Sigmoid colon (tissue), 7 donors: ENCODE measurements around the gene PLD3. TPM values are rescaled to one million over a fixed set of nuclear protein-coding genes. Genes with fewer than 3 reads are reported as not detected.

Source experiments
- DNase-seq: peaks from one replicate; pipeline ENCODE4 v3.0.0-alpha.2; 2019
- H3K27ac ChIP-seq, 4 donors: fragments of 200-600 bp; sonication (generic); one replicate each; pipeline ENCODE4 v1.5.1; 2016 to 2019; ENCODE audit warnings: mild to moderate bottlenecking in 1 of 4
- H3K27me3 ChIP-seq, 3 donors: fragments of 200-600 bp; sonication (generic); one replicate each; pipeline ENCODE4 v1.5.1; 2019; ENCODE audit warnings: mild to moderate bottlenecking in 1 of 3
- H3K36me3 ChIP-seq, 4 donors: fragments of 200-600 bp; sonication (generic); one replicate each; pipeline ENCODE4 v1.5.1; 2016 to 2019
- H3K4me1 ChIP-seq, 4 donors: fragments of 200-600 bp; sonication (generic); one replicate each; pipeline ENCODE4 v1.5.1; 2017 to 2019
- H3K4me3 ChIP-seq, 4 donors: fragments of 200-600 bp; sonication (generic); one replicate each; pipeline ENCODE4 v1.5.1; 2017 to 2019; ENCODE audit warnings: mild to moderate bottlenecking in 2 of 4, moderate library complexity in 1 of 4
- H3K9me3 ChIP-seq, 4 donors: fragments of 200-600 bp in 3 of 4; sonication (generic) in 3 of 4; one replicate each; pipeline versions ENCODE4 v1.5.1 to v1.6.1; 2013 to 2019
- CTCF ChIP-seq, 4 experiments: fragments of 450-650 bp in 3 of 4; fragments of 200-600 bp in 1 of 4; IDR thresholded peaks; one replicate each; pipeline ENCODE4 v1.5.1; 2016 to 2019; ENCODE audit warnings: antibody characterized with exemption in 4 of 4, mild to moderate bottlenecking in 3 of 4, moderate library complexity in 2 of 4
- EP300 ChIP-seq, 4 donors: sonication (generic); formaldehyde crosslinking; IDR thresholded peaks; one replicate each; pipeline ENCODE4 v1.6.1; 2017; ENCODE audit warnings: antibody characterized with exemption in 4 of 4
- POLR2A ChIP-seq, 2 donors: fragments of 450-650 bp; IDR thresholded peaks; one replicate each; pipeline ENCODE4 v1.6.1; 2016; ENCODE audit warnings: antibody characterized with exemption in 2 of 2, mild to moderate bottlenecking in 2 of 2, moderate library complexity in 2 of 2
- POLR2AphosphoS5 ChIP-seq, 4 donors: sonication (generic); formaldehyde crosslinking; IDR thresholded peaks; one replicate each; pipeline ENCODE4 v1.6.1; 2017; ENCODE audit warnings: antibody characterized with exemption in 4 of 4
- WGBS, 2 donors: extraction: QIAGEN DNeasy Blood & Tissue Kit; methylation state at CpG; one replicate each; pipeline ENCODE4 v1.1.7; 2013; 5-methylcytosine and 5-hydroxymethylcytosine counted together
- intact Hi-C: fragments of 100-400 bp; cut with DNase I; formaldehyde crosslinking; loops from one replicate; pipeline ENCODE4 v1.15.1; 2023
- polyA plus RNA-seq, 3 donors: library from polyadenylated mRNA; stranded (reverse); fragments of 200-250 nt; gene quantifications; one replicate each; pipeline ENCODE4 v1.2.3, GENCODE V29; 2013
- total RNA-seq, 4 donors: library from RNA; depleted of rRNA; stranded (reverse); fragments of >200 nt; gene quantifications; one replicate each; pipeline ENCODE4 v1.1.0, GENCODE V29; 2016
- donor health status: healthy with polysubstance abuse.
- donor health status: Bipolar disorder and iron deficiency.
- donor health status: healthy.

Gene PLD3
- total and polyA plus RNA-seq, 7 donors, result 48.0 to 270 (median 164) TPM

- intact Hi-C loops, result no loop called here
- TF ChIP-seq CTCF (IDR thresholded peaks at IDR 0.05) (no peak), POLR2A (IDR thresholded peaks at IDR 0.05) (no peak), EP300 (IDR thresholded peaks at IDR 0.05) (no peak), POLR2AphosphoS5 (IDR thresholded peaks at IDR 0.05) (no peak)
- H3K27me3 ChIP-seq, result no peaks in the 10 kb centered on the region
- DNase-seq, result no peak
- H3K4me1 ChIP-seq, result peaks cover 0 to 29% (median 29%) of the 10 kb centered on the region in 4 donors
- H3K4me3 ChIP-seq, result no peak overlapping the region
- 77 to 82% methylated on average over 5 of the region's 5 CpGs for WGBS, 2 donors
- no peak overlapping the region for H3K27ac ChIP-seq
- peaks cover 6 to 12% (median 9%) of the 10 kb centered on the region in 4 donors for H3K36me3 ChIP-seq
- H3K9me3 ChIP-seq, result no peaks in the 10 kb centered on the region
Measured at GRCh38 chr19:40419066-40419612, 70.6 kb downstream of the PLD3 start.

GRCh38 chr19:40419780-40420179, 71.3 kb downstream of the PLD3 start:
- H3K4me1 ChIP-seq, result peaks cover 0 to 36% (median 34%) of the 10 kb centered on the region in 4 donors
- DNase-seq, result no peak
- no peak for TF ChIP-seq EP300 (IDR thresholded peaks at IDR 0.05)
- no peak overlapping the region for H3K27ac ChIP-seq
- H3K4me3 ChIP-seq, result no peak overlapping the region
- 83 to 87% methylated on average over 5 of the region's 5 CpGs for WGBS, 2 donors
- no peaks in the 10 kb centered on the region for H3K27me3 ChIP-seq
- H3K9me3 ChIP-seq, result no peaks in the 10 kb centered on the region
- H3K36me3 ChIP-seq, result peaks cover 6 to 12% (median 9%) of the 10 kb centered on the region in 4 donors
- intact Hi-C loops, result loop anchor here (1.0 to 10.0 kb wide), 5 partner anchors 48 to 183 kb away; partner anchors contain the start of genes AKT2, C19orf47, LTBP4 and PLD3

DNA sequence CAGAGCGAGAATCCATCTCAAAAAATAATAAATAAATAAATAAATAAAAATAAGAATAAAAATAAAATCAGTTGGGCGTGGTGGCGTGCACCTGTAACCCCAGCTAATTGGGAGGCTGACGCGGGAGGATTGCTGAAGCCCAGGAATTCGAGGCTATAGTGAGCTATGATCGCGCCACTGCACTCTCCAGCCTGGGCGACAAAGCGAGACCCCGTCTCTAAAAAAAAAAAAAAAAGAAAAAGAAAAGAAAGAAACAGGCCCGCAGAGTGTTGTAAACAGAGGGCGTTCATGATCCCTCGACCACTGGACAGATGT, 71.9 kb downstream of the PLD3 start:
- TF ChIP-seq EP300 (IDR thresholded peaks at IDR 0.05) (no peak), POLR2AphosphoS5 (IDR thresholded peaks at IDR 0.05) (no peak), CTCF (IDR thresholded peaks at IDR 0.05) (no peak), POLR2A (IDR thresholded peaks at IDR 0.05) (no peak)
- no peak for DNase-seq
- 37 to 56% methylated on average over 14 of the region's 14 CpGs for WGBS, 2 donors
- H3K4me3 ChIP-seq, result peak overlapping the region; percentile 61 to 68 (median 68)
- H3K4me1 ChIP-seq, result peaks cover 0 to 38% (median 35%) of the 10 kb centered on the region in 4 donors
- no peaks in the 10 kb centered on the region for H3K9me3 ChIP-seq
- intact Hi-C loops, result loop anchor here (1.0 to 10.0 kb wide), 5 partner anchors 47 to 182 kb away; partner anchors contain the start of genes AKT2, C19orf47, LTBP4 and PLD3
- H3K36me3 ChIP-seq, result peaks cover 6 to 12% (median 9%) of the 10 kb centered on the region in 4 donors
- H3K27ac ChIP-seq, result peak overlapping the region; percentile 95 to 100 (median 99)
- H3K27me3 ChIP-seq, result no peaks in the 10 kb centered on the region

DNA sequence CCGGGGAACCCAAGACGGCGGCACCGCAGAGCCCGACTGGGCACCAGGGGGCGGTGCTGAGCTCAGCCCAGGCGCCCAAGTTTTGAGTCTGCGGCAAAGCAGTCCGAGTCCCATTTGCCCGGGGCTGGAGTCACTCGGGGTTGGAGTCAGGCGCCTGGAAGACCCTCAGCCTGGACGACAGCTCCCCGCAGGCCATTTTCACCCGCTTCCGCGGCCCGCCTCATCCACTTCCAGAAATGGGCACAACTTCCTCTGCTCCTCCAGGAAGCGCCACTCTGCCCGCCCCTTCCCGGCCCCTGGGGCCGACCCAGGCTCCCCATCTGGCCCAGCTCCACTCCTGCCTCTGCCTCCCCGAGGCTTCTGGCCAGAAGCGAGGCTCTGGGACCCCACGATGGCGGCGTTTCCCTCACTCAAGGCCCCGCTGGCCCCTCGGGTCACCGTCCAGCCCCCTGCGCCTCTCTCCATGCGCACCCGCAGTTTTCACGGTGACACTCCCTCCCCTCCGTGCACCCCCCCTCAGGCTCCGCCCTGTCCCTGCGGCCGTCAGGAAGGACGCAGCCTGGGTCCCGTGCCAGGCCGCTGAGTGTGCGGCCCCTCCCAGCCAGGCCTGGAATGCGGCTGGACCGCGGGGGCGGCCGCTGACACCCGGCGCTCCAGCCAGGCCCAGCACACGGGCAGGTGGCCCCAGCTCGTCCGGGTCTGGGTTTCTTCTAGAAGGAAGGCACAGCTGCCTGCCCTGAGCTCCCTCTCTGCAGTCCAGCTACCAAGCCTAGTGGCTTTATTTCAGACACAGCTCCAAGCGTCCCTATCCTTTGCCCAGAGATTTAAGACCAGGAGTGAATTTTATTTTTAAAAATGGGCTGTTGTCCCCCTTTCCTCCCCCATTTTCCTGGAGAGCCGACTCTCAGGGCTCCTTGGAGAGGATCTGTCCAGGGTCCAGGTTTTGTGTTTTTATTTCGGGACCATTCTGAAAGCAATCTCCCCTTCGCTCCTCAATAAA, 72.6 kb downstream of the PLD3 start:
- Histone ChIP-seq H3K27me3 (no peaks in the 10 kb centered on the region), H3K4me1 (peaks cover 0 to 38% (median 35%) of the 10 kb centered on the region in 4 donors), H3K27ac (peak overlapping the region; percentile 95 to 100 (median 99)), H3K36me3 (peaks cover 6 to 12% (median 9%) of the 10 kb centered on the region in 4 donors), H3K4me3 (peak overlapping the region; percentile 61 to 68 (median 68)), H3K9me3 (no peaks in the 10 kb centered on the region)
- intact Hi-C loops, result loop anchor here (1.0 to 10.0 kb wide), 6 partner anchors 23 to 181 kb away; partner anchors contain the start of genes AKT2, C19orf47, LTBP4 and PLD3
- TF ChIP-seq POLR2AphosphoS5 (IDR thresholded peaks at IDR 0.05) (peak; percentile 90 to 97 (median 96)), CTCF (IDR thresholded peaks at IDR 0.05) (peak; percentile 82 to 96 (median 90)), POLR2A (IDR thresholded peaks at IDR 0.05) (peak; percentile 95 to 96), EP300 (IDR thresholded peaks at IDR 0.05) (peak in 2 of 4 donors; percentile 64 to 77)
- WGBS, 2 donors, result 1 to 3% methylated on average over 56 of the region's 56 CpGs
- peak; percentile 98 for DNase-seq
